NCI-H510A (cell line): ENCODE measurements around the gene CFAP221.

ENCODE experiments used
- DNase-seq: peaks from one replicate; lab custom pipeline; 2025; lab: John Stamatoyannopoulos, UW

Gene CFAP221

GRCh38 chr2:119700866-119701265 lies 156.6 kb downstream of the CFAP221 start:
- DNase-seq: no peak

- DNase-seq: no peak
Measured at GRCh38 chr2:119701352-119701751, 157.1 kb downstream of the CFAP221 start.

- no peak for DNase-seq
Measured at GRCh38 chr2:119702203-119702917, 158.1 kb downstream of the CFAP221 start.

GRCh38 chr2:119702918-119703401 lies 158.7 kb downstream of the CFAP221 start:
- peak; percentile 50 for DNase-seq

GRCh38 chr2:119703526-119703925 lies 159.3 kb downstream of the CFAP221 start:
- no peak for DNase-seq

GRCh38 chr2:119704670-119705120 lies 160.4 kb downstream of the CFAP221 start:
- no peak for DNase-seq

- DNase-seq: no peak
Measured at GRCh38 chr2:119706221-119706620, 162.0 kb downstream of the CFAP221 start.
